HPDE6-E6E7 (cell line): Measurements from ENCODE around the gene CT47B1.
"Not testable (repeated sequence)": the region's sequence is repeated elsewhere in the genome, so short reads cannot be mapped to it uniquely, and the experiment has no call there.

Source experiments
- DNase-seq: peaks from one replicate; pipeline ENCODE4 v3.0.0; 2011; ENCODE audit warnings: missing footprints; ENCODE audit errors: extremely low spot score

CT47B1 gene

GRCh38 chrX:120875766-120876165, at the start of gene CT47B1:
TSS of gene CT47B1 (minus strand) at chrX:120875866. CDS start at chrX:120875670, 196 bp downstream.
- not testable (repeated sequence) for DNase-seq

- no peak for DNase-seq
Observed at GRCh38 chrX:120874678-120875557, 748 bp downstream of the CT47B1 start.

- DNase-seq = no peak
Observed at GRCh38 chrX:120857240-120857639, 18.4 kb downstream of the CT47B1 start.

GRCh38 chrX:120840827-120841226, 34.8 kb downstream of the CT47B1 start:
- DNase-seq = no peak

DNA sequence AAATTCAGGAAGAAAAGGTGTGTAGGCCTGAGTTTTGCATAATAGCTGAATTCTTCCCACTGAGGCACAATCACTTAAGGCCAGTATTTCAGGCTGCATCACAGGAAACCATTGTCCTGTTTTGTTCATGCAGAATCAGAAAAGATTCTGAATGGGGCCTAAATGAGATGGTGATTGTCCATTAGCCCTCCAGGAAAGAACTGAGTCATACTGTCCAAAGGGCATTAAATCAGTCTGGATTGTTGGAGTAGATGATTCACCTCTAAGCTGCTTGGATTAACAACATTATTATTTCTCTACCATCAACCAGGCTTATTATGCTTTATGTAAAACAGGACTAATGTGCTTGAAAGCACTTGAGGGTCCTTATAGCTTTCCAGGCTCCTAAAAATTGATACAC, 36.2 kb downstream of the CT47B1 start:
- DNase-seq = no peak

DNA sequence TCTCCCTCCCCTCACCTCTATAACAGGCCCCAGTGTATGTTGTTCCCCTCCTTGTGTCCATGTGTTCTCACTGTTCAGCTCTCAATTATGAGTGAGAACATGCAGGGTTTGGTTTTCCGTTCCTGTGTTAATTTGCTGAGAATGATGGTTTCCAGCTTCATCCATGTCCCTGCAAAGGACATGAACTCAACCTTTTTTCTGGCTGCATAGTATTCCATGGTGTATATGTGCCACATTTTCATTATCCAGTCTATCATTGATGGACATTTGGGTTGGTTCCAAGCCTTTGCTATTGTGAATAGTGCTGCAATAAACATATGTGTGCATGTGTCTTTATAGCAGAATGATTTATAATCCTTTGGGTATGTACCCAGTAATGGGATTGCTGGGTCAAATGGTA, 48.5 kb downstream of the CT47B1 start:
- DNase-seq = not testable (repeated sequence)

DNA sequence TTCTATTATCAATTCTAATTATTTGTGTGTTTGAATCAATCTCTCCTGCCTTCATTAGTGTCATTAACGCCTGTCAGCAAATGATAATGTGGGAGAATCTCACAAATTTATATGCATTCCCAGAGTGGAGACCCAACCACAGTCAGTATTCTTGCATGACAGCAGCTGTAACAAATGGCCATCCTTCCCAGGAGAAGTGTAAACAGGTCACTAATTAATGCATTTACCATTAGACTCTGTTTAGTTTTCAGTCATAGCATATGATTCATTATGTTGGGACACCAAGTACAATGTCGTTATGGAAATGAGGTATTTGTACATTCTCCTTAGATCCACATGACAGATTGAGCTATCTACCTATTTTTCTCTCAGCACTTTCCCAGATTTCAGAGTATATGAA, 50.5 kb downstream of the CT47B1 start:
- no peak for DNase-seq

DNA sequence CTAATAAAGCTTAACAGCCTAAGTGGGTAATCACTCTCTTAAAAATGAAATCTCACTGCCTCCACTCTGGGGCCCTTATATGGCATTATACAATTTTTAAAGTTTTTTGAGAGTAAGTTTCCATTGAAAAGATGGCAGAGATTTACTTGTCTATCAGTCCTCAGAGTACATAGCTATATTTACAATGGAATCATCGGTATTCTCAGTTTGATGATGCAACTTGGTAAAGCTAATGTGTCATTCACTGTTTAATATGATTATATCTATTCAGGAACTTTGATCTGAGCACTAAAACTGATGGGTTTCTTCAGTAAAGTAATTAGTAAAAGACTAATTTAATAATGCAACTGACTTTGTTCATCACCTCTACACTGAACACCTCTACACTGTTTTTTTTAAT, 51.6 kb downstream of the CT47B1 start:
- no peak for DNase-seq

DNA sequence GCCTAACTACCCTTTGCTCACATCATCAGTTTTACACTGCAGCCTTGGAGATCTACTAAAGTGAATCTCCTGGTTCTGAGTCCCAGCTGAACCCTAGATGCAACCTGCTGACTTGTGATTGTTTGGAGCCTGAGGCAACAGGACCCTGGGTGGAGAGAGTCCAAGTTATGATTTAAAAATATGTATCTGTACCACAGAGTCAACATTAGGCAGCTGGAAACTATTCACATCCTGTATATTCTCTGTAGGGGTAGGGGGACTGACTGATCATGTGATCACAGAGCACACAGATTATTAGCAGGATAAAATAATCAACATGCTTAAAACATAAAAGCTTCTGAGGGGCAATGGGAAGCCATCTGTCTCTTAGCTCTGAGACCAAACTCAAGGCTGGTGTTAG, 52.1 kb downstream of the CT47B1 start:
- no peak for DNase-seq
